HG03103 (cell line): ENCODE results near the gene SLC10A3.

Experiments
- ATAC-seq: cut with Tn5 transposase; IDR thresholded peaks from one replicate; pipeline ENCODE4 v1.9.1; 2021; ENCODE audit warnings: low read depth; ENCODE audit not compliant: unreplicated experiment

Gene SLC10A3

GRCh38 chrX:154485150-154486051 lies 5.0 kb downstream of the SLC10A3 start:
- no peak for ATAC-seq

GRCh38 chrX:154484255-154485149 lies 5.9 kb downstream of the SLC10A3 start:
- ATAC-seq = no peak

- ATAC-seq = no peak
These were observed 7.1 kb downstream of the SLC10A3 start for GRCh38 chrX:154483325-154483724.

- ATAC-seq = no peak
These were observed 7.6 kb downstream of the SLC10A3 start for GRCh38 chrX:154482786-154483185.

- no peak for ATAC-seq
These were observed 8.4 kb downstream of the SLC10A3 start for GRCh38 chrX:154481911-154482601.

- ATAC-seq = no peak
These were observed 9.2 kb downstream of the SLC10A3 start for GRCh38 chrX:154481195-154481594.

- ATAC-seq = peak; percentile 91
These were observed 11.5 kb downstream of the SLC10A3 start, which contains the start of gene LAGE3 for GRCh38 chrX:154478728-154479622. LAGE3 (minus strand) TSS chrX:154479281; CDS start chrX:154478915, 366 bp downstream.

GRCh38 chrX:154477891-154478477 lies 12.4 kb downstream of the SLC10A3 start:
- no peak for ATAC-seq

GRCh38 chrX:154476821-154477220 lies 13.6 kb downstream of the SLC10A3 start:
- ATAC-seq = no peak

- ATAC-seq = no peak
These were observed 16.7 kb downstream of the SLC10A3 start for GRCh38 chrX:154473683-154474082.

GRCh38 chrX:154472685-154473632 lies 17.5 kb downstream of the SLC10A3 start:
- ATAC-seq = no peak

- ATAC-seq = no peak
These were observed 18.4 kb downstream of the SLC10A3 start for GRCh38 chrX:154471839-154472684.

- ATAC-seq = no peak
These were observed 19.4 kb downstream of the SLC10A3 start for GRCh38 chrX:154470914-154471568.

GRCh38 chrX:154470434-154470833 lies 20.0 kb downstream of the SLC10A3 start:
- ATAC-seq = no peak

- ATAC-seq = no peak
These were observed 20.5 kb downstream of the SLC10A3 start for GRCh38 chrX:154469880-154470279.

- ATAC-seq = no peak
These were observed 21.3 kb downstream of the SLC10A3 start for GRCh38 chrX:154469114-154469513.

GRCh38 chrX:154468217-154468616 lies 22.2 kb downstream of the SLC10A3 start:
- ATAC-seq = no peak
